Measurements from ENCODE around the gene FARP1. TPM values are rescaled to one million over a fixed set of nuclear protein-coding genes. Genes with fewer than 3 reads are reported as not detected.

The FARP1 gene
- total RNA-seq, 1 donor from 2014 or later = 110 TPM

DNA sequence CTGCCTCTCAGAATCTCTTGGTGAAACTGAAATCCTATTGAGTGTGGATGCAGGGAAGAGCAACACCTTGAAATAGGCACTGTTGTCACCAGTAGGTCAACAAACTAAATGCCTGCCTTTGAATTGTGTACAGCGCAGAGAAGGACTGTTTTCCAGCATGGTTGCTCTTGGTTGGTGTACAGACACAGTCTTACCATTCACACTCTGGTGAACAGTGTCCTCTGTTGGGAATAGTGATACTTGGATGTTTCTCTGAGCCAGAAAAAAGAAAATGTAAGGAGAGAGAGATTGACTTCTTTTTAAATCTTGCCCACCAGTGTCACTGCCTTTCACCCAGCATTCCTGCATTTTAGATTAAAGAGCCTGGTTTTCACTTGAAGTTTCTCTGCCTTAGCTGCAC is 254.3 kb downstream of the FARP1 start:
- TF ChIP-seq, protein P1, sequence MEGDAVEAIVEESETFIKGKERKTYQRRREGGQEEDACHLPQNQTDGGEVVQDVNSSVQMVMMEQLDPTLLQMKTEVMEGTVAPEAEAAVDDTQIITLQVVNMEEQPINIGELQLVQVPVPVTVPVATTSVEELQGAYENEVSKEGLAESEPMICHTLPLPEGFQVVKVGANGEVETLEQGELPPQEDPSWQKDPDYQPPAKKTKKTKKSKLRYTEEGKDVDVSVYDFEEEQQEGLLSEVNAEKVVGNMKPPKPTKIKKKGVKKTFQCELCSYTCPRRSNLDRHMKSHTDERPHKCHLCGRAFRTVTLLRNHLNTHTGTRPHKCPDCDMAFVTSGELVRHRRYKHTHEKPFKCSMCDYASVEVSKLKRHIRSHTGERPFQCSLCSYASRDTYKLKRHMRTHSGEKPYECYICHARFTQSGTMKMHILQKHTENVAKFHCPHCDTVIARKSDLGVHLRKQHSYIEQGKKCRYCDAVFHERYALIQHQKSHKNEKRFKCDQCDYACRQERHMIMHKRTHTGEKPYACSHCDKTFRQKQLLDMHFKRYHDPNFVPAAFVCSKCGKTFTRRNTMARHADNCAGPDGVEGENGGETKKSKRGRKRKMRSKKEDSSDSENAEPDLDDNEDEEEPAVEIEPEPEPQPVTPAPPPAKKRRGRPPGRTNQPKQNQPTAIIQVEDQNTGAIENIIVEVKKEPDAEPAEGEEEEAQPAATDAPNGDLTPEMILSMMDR (IDR thresholded peaks at IDR 0.05) = peak; percentile 11
- H3K27me3 ChIP-seq (ENCODE audit: low read depth) = no peaks in the 10 kb centered on the region
- H3K9me3 ChIP-seq = no peaks in the 10 kb centered on the region
- no peak overlapping the region for H3K4me3 ChIP-seq
- peaks cover 30% of the 10 kb centered on the region for H3K36me3 ChIP-seq
- no peak overlapping the region for H3K27ac ChIP-seq
- DNase-seq (no peak), ATAC-seq (peak in 1 of 2 donors; percentile 26)
- no peaks in the 10 kb centered on the region for H3K4me1 ChIP-seq
- intact Hi-C loops (cut with DNase I) = no loop called here

DNA sequence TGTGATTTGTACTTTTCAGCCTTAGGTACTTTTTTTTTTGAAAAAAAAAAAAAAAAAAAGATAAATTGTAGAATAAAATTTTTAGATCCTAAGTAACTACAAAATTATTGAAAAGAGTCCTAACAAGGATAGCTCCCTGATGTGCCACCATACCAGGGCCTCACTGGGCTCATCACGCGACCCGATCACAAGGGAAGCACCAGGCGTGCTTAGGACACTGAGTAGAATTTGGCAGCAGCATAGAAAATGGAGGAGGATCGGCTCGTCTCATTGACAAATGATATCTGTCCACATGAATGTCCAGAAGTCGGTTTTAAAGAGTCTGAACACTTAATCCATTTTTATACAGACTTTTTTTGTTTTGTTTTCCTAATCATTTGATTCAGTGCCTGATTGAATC is 255.0 kb downstream of the FARP1 start:
- H3K27ac ChIP-seq = no peak overlapping the region
- DNase-seq (no peak), ATAC-seq (no peak)
- TF ChIP-seq, protein P1 (IDR thresholded peaks at IDR 0.05) = no peak
- intact Hi-C loops (cut with DNase I) = no loop called here
- no peaks in the 10 kb centered on the region for H3K4me1 ChIP-seq
- H3K27me3 ChIP-seq (ENCODE audit: low read depth) = no peaks in the 10 kb centered on the region
- H3K36me3 ChIP-seq = peaks cover 30% of the 10 kb centered on the region
- no peaks in the 10 kb centered on the region for H3K9me3 ChIP-seq
- no peak overlapping the region for H3K4me3 ChIP-seq

DNA sequence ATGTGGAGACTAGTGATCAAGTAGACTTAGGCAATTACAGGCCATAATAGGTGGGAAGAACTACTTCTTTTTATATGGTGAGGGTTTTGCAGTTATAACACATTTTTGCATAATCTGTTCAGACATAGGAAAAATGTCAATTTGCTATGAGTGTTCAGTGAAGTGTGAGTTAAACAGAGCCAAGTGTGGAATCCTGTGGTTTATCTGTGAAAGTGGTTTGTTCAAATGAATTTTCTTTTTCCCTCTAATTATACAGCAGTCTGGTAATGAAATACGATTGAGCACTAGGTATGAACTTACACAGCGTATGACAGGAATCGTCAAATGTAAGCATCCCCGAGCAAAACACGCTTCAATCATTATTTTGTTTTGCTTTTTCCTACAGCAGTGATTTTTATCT is 255.7 kb downstream of the FARP1 start:
- peaks cover 28% of the 10 kb centered on the region for H3K36me3 ChIP-seq
- intact Hi-C loops (cut with DNase I) = no loop called here
- TF ChIP-seq, protein P1 (IDR thresholded peaks at IDR 0.05) = no peak
- no peaks in the 10 kb centered on the region for H3K27me3 ChIP-seq (ENCODE audit: low read depth)
- no peaks in the 10 kb centered on the region for H3K4me1 ChIP-seq
- ATAC-seq (no peak), DNase-seq (no peak)
- H3K4me3 ChIP-seq = no peak overlapping the region
- no peak overlapping the region for H3K27ac ChIP-seq
- H3K9me3 ChIP-seq = no peaks in the 10 kb centered on the region

DNA sequence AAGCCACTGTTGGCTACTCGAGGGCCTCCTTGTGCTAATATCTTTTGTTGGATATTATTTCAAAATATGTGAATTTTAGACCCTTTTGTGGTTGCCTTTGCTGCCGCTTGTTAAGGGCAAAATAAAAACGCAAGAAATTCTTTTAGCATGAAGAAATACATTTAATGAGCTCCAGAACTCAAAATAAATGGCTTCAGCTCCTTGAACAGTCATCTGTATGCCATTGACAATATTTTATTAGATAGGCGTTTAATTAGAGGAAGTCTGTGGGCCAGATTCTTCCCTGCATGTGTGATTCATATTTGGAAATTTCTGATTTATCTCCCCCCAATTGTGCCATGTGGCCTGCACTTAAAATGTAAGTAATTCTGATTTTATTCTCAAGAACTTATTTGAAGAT is 256.9 kb downstream of the FARP1 start:
- H3K36me3 ChIP-seq = peaks cover 16% of the 10 kb centered on the region
- no peak overlapping the region for H3K27ac ChIP-seq
- H3K4me3 ChIP-seq = no peak overlapping the region
- H3K27me3 ChIP-seq (ENCODE audit: low read depth) = no peaks in the 10 kb centered on the region
- TF ChIP-seq, protein P1 (IDR thresholded peaks at IDR 0.05) = no peak
- no peaks in the 10 kb centered on the region for H3K4me1 ChIP-seq
- no peak for DNase-seq
- intact Hi-C loops (cut with DNase I) = no loop called here
- no peak for ATAC-seq
- H3K9me3 ChIP-seq = no peaks in the 10 kb centered on the region

DNA sequence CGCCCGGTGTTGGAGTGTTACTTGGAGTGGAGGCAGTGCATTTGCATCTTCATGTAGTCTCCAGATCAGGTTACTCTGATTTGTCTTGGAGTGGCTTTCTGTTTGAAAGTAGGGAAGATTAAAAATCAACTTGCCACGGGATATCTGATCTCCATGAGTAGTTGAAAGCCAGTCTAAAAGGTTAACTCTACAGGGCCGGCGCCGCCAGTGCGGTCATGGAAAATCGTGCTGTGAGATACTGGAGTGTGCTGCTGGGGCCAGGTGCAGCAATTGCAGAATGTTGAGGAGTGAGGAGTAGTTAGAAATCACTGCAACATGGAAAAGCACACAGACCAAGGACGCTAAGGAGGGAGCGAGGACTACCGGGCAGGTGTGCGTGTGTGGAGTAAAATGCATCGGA is 259.0 kb downstream of the FARP1 start:
- Histone ChIP-seq H3K4me3 (no peak overlapping the region), H3K27me3 (ENCODE audit: low read depth) (no peaks in the 10 kb centered on the region), H3K27ac (no peak overlapping the region), H3K4me1 (no peaks in the 10 kb centered on the region), H3K36me3 (peaks cover 5% of the 10 kb centered on the region), H3K9me3 (no peaks in the 10 kb centered on the region)
- no peak for ATAC-seq
- intact Hi-C loops (cut with DNase I) = no loop called here
- TF ChIP-seq, protein P1 (IDR thresholded peaks at IDR 0.05) = no peak
- no peak for DNase-seq

DNA sequence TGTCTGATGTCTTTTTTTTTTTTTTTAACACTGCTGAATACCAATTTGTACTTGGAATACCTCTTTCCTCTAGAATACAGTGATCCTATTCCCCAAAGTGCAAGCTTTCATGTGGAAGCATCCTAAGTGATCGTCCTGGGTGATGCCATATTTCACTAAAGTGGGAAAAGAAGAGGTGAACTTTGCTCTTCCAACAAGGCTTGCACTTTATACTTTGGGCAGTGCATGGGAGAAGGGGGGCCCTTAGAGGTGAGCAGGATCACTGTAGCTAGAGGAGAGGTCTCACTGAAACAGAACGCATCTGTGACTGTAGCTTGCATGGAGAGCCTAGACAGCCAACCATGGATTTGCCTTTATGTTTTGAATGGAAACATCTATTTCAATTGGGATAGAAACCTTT is 260.2 kb downstream of the FARP1 start:
- TF ChIP-seq, protein P1 (IDR thresholded peaks at IDR 0.05) = no peak
- ATAC-seq = no peak
- no peak overlapping the region for H3K4me3 ChIP-seq
- DNase-seq = no peak
- no peak overlapping the region for H3K27ac ChIP-seq
- H3K36me3 ChIP-seq = peaks cover 5% of the 10 kb centered on the region
- no peaks in the 10 kb centered on the region for H3K9me3 ChIP-seq
- intact Hi-C loops (cut with DNase I) = no loop called here
- no peaks in the 10 kb centered on the region for H3K27me3 ChIP-seq (ENCODE audit: low read depth)
- no peaks in the 10 kb centered on the region for H3K4me1 ChIP-seq

Data from lower lobe of right lung (tissue), 2 donors.